HepG2 (cell line): ENCODE measurements around the gene CREBBP. TPM values are rescaled to one million over a fixed set of nuclear protein-coding genes. Genes with fewer than 3 reads are reported as not detected.

Experiments
- ATAC-seq: fragments of 200-7000 bp; cut with Tn5 transposase; 3 replicates; pipeline ENCODE4 v1.9.1; 2020; ENCODE audit warnings: mild to moderate bottlenecking, moderate library complexity
- BruUV-seq: library from RNA; stranded (reverse); fragments of 400-500 nt; replicated peaks from 2 replicates; lab custom pipeline; 2021; lab: Mats Ljungman, UMichigan
- CTCF ChIA-PET: fragments of 300-600 bp; formaldehyde crosslinking; extraction: SDS; loops from one replicate; lab custom pipeline; 2021; ENCODE audit warnings: low total read pairs, inconsistent platforms, low intra/inter-chr PET ratio; lab: Yijun Ruan, JAX
- POLR2A ChIA-PET: fragments of 350-600 bp; sonication (Branson Sonifier 250); formaldehyde crosslinking; loops from one replicate; lab custom pipeline; 2020; ENCODE audit warnings: antibody characterized with exemption, inconsistent platforms; lab: Yijun Ruan, JAX
- DNase-seq: peaks from one replicate; pipeline ENCODE4 v3.0.0-alpha.2; 2015; ENCODE audit warnings: low spot score
- FAIRE-seq: peaks from 3 replicates; lab custom pipeline; 2011; peaks lifted over from hg19 to GRCh38; lab: Jason Lieb, UNC
- H2AFZ ChIP-seq: one replicate; pipeline ENCODE4 v1.6.1; 2011; ENCODE audit warnings: low read length, inconsistent platforms
- H3K27ac ChIP-seq: fragments of 300-600 bp; 3 replicates; pipeline ENCODE4 v1.8.0; 2011; ENCODE audit warnings: mixed run types, mild to moderate bottlenecking, mixed read lengths, low read length, inconsistent platforms; ENCODE audit not compliant: insufficient read depth; ENCODE audit errors: extremely low read length
- H3K27me3 ChIP-seq, 2 experiments: fragments of 200-600 bp in 1 of 2; 2 replicates in 1 of 2; 3 replicates in 1 of 2; pipeline versions ENCODE4 v1.6.0 to v1.8.0; 2011; ENCODE audit warnings: low read length in 2 of 2, mild to moderate bottlenecking in 2 of 2, moderate library complexity in 2 of 2, inconsistent platforms in 1 of 2; ENCODE audit not compliant: insufficient read depth in 2 of 2, control insufficient read depth in 1 of 2
- H3K36me3 ChIP-seq, 2 experiments: fragments of 200-600 bp in 1 of 2; replicated peaks in 1 of 2; 2 replicates in 1 of 2; 3 replicates in 1 of 2; pipeline versions ENCODE4 v1.5.1 to v1.8.0; 2011; ENCODE audit warnings: low read length in 2 of 2, inconsistent platforms in 1 of 2; ENCODE audit not compliant: insufficient read depth in 2 of 2, control insufficient read depth in 1 of 2
- H3K4me1 ChIP-seq: 2 replicates; pipeline ENCODE4 v1.5.1; 2012; ENCODE audit warnings: low read length, inconsistent platforms; ENCODE audit not compliant: insufficient read depth
- H3K4me2 ChIP-seq: 2 replicates; pipeline ENCODE4 v1.6.0; 2011; ENCODE audit warnings: low read depth, low read length, inconsistent platforms
- H3K4me3 ChIP-seq, 3 experiments: fragments of 200-600 bp in 1 of 3; sonication (generic), shearing (Covaris generic) in 1 of 3; replicated peaks in 1 of 3; 2 replicates each; pipeline ENCODE4 v1.5.1; 2011 to 2016; ENCODE audit warnings: low read length in 3 of 3, inconsistent platforms in 2 of 3, low read depth in 2 of 3, mild to moderate bottlenecking in 2 of 3, control low read depth in 1 of 3, mixed read lengths in 1 of 3; ENCODE audit not compliant: insufficient read depth in 1 of 3
- H3K79me2 ChIP-seq: one replicate; pipeline ENCODE4 v1.6.1; 2011; ENCODE audit warnings: low read length, inconsistent platforms; ENCODE audit not compliant: insufficient read depth
- H3K9ac ChIP-seq: 2 replicates; pipeline ENCODE4 v1.6.0; 2011; ENCODE audit warnings: mild to moderate bottlenecking, low read depth, low read length, inconsistent platforms; ENCODE audit not compliant: insufficient read depth
- H3K9me3 ChIP-seq: 2 replicates; pipeline ENCODE4 v1.5.1; 2012; ENCODE audit warnings: mild to moderate bottlenecking, low read length
- H4K20me1 ChIP-seq: 2 replicates; pipeline ENCODE4 v1.6.0; 2011; ENCODE audit warnings: inconsistent platforms, mild to moderate bottlenecking, low read length, moderate library complexity; ENCODE audit not compliant: insufficient read depth
- AFF4 ChIP-seq: sonication (generic); formaldehyde crosslinking; IDR thresholded peaks from 2 replicates; pipeline ENCODE4 v1.4.0; 2020; ENCODE audit warnings: missing genetic modification reagents
- EP300 ChIP-seq, 3 experiments: sonication (generic) in 1 of 3; formaldehyde crosslinking in 1 of 3; IDR thresholded peaks; 2 replicates each; pipeline versions ENCODE4 v1.5.1 to v1.6.1; 2011 to 2020; ENCODE audit warnings: low read depth in 2 of 3, low read length in 2 of 3, borderline replicate concordance in 1 of 3, improper control_type of control experiment in 1 of 3, mild to moderate bottlenecking in 1 of 3, missing genetic modification reagents in 1 of 3, moderate library complexity in 1 of 3
- GATAD2A ChIP-seq: IDR thresholded peaks from 2 replicates; pipeline ENCODE4 v1.6.1; 2016
- MEIS1 ChIP-seq: sonication (generic); formaldehyde crosslinking; IDR thresholded peaks from 2 replicates; pipeline ENCODE4 v1.9.0; 2021; ENCODE audit warnings: mild to moderate bottlenecking, missing genetic modification reagents, moderate library complexity, borderline replicate concordance
- MXI1 ChIP-seq: IDR thresholded peaks from 3 replicates; pipeline ENCODE4 v1.6.1; 2012; ENCODE audit warnings: low read depth, low read length, inconsistent platforms, borderline replicate concordance
- PATZ1 ChIP-seq: sonication (generic); formaldehyde crosslinking; IDR thresholded peaks from 2 replicates; pipeline ENCODE4 v1.4.0; 2020; ENCODE audit warnings: missing genetic modification reagents
- SETDB1 ChIP-seq: sonication (generic); formaldehyde crosslinking; IDR thresholded peaks from 2 replicates; pipeline ENCODE4 v1.5.1; 2020; ENCODE audit warnings: missing genetic modification reagents, mild to moderate bottlenecking, borderline replicate concordance
- SNAPC2 ChIP-seq: sonication (generic); formaldehyde crosslinking; IDR thresholded peaks from 2 replicates; pipeline ENCODE4 v1.8.1; 2022; ENCODE audit warnings: mild to moderate bottlenecking, missing genetic modification reagents
- ZFY ChIP-seq: sonication (generic); formaldehyde crosslinking; IDR thresholded peaks from 2 replicates; pipeline ENCODE4 v1.4.0; 2020; ENCODE audit warnings: missing genetic modification reagents
- ZMYM3 ChIP-seq: sonication (generic); formaldehyde crosslinking; IDR thresholded peaks from 2 replicates; pipeline ENCODE4 v1.5.1; 2020; ENCODE audit warnings: mild to moderate bottlenecking, missing genetic modification reagents
- ZNF121 ChIP-seq: sonication (generic); formaldehyde crosslinking; IDR thresholded peaks from 2 replicates; pipeline ENCODE4 v1.5.0; 2020; ENCODE audit warnings: mild to moderate bottlenecking, missing genetic modification reagents
- ZNF292 ChIP-seq: sonication (generic); formaldehyde crosslinking; IDR thresholded peaks from 2 replicates; pipeline ENCODE4 v1.8.1; 2022; ENCODE audit warnings: mild to moderate bottlenecking, low read depth, missing genetic modification reagents, borderline replicate concordance
- ZNF703 ChIP-seq: sonication (generic); formaldehyde crosslinking; IDR thresholded peaks from 2 replicates; pipeline ENCODE4 v1.5.1; 2020; ENCODE audit warnings: missing genetic modification reagents, mild to moderate bottlenecking, moderate library complexity, borderline replicate concordance
- ZNF770 ChIP-seq: sonication (generic); formaldehyde crosslinking; IDR thresholded peaks from 2 replicates; pipeline ENCODE4 v1.5.0; 2020; ENCODE audit warnings: mild to moderate bottlenecking, missing genetic modification reagents
- WGBS: methylation state at CpG from one replicate; pipeline ENCODE4 v1.1.6; 2017; ENCODE audit warnings: low lambda C conversion rate; 5-methylcytosine and 5-hydroxymethylcytosine counted together
- in situ Hi-C: cut with HindIII; loops from 2 replicates; pipeline ENCODE4 v1.10.0; 2017; ENCODE audit warnings: low pct_unique_long_range_greater_than_20kb; ENCODE audit not compliant: extremely low pct_ligation_motif_present
- intact Hi-C: fragments of 100-400 bp; cut with micrococcal nuclease; formaldehyde crosslinking; loops from one replicate; pipeline ENCODE4 v1.10.0; 2022; ENCODE audit not compliant: unreplicated experiment
- polyA plus RNA-seq, 8 experiments: library from polyadenylated mRNA; depleted of rRNA in 3 of 8; stranded (reverse) in 7 of 8; unstranded in 1 of 8; fragments of >200 nt; fragmentation: Illumina TruSeq in 4 of 8; extraction: Trizol in 4 of 8; gene quantifications; 2 replicates each; pipeline versions ENCODE4 v1.2.1 to v1.2.3, GENCODE V29; 2011 to 2016; ENCODE audit warnings: low read depth in 4 of 8, missing spikeins in 1 of 8, mixed read lengths in 1 of 8; ENCODE audit not compliant: insufficient read depth in 1 of 8
- total RNA-seq, 5 experiments: library from RNA; depleted of rRNA; stranded (reverse); fragments of >200 nt; fragmentation: Illumina TruSeq; extraction: Trizol; gene quantifications; 2 replicates each; pipeline ENCODE4 v1.2.3, GENCODE V29; 2016; ENCODE audit warnings: low read depth in 1 of 5
- TF ChIP-seq, protein P1 (sequence below): sonication (generic); formaldehyde crosslinking; IDR thresholded peaks from 2 replicates; pipeline ENCODE4 v1.8.0; 2023; ENCODE audit warnings: mild to moderate bottlenecking, missing genetic modification reagents

The CREBBP gene
- total and polyA plus RNA-seq, 2 of the 13 experiments (the other 11 are each of a cell fraction or from before 2014, with no cell fraction given): 5.3 to 10.4 TPM

- Histone ChIP-seq H3K4me1 (peaks cover 41% of the 10 kb centered on the region), H3K27ac (peak overlapping the region; percentile 55), H3K36me3 (peaks cover 0 to 10% of the 10 kb centered on the region in 2 experiments; a peak in 2 of 5 replicates), H3K9ac (0 out of 2 replicates have a peak overlapping the region, but pooled peaks have one; percentile 6), H3K4me3 (no peak overlapping the region), H2AFZ (no peak overlapping the region), H3K79me2 (peaks cover 54% of the 10 kb centered on the region), H4K20me1 (no peaks in the 10 kb centered on the region; the same call in 1 of the 2 replicates), H3K9me3 (no peaks in the 10 kb centered on the region), H3K4me2 (peak overlapping the region; percentile 14; the same call in 1 of the 2 replicates), H3K27me3 (no peaks in the 10 kb centered on the region)
- CTCF ChIA-PET: no interaction called here
- POLR2A ChIA-PET: no interaction called here
- 62% methylated on average over 6 of the region's 7 CpGs for WGBS
- in situ Hi-C loops: no loop called here
- peak; percentile 53 for DNase-seq
- ATAC-seq: peak; percentile 92
- no peak for FAIRE-seq
- intact Hi-C loops: no loop called here
- BruUV-seq: no TSS peak
- no peak for TF ChIP-seq ZNF703 (CRISPR knock-in tag)
- TF ChIP-seq AFF4 (CRISPR knock-in tag): no peak
- TF ChIP-seq MXI1: no peak
- no peak for TF ChIP-seq SNAPC2 (CRISPR knock-in tag)
- TF ChIP-seq ZNF770 (CRISPR knock-in tag): no peak
- peak; percentile 38; the same call in 1 of the 2 replicates for TF ChIP-seq ZFY (CRISPR knock-in tag)
- TF ChIP-seq ZNF121 (CRISPR knock-in tag): peak; percentile 47; the same call in 1 of the 2 replicates
- no peak for TF ChIP-seq ZNF292 (CRISPR knock-in tag)
- peak in 1 of 2 experiments; percentile 43; a peak in 1 of 4 replicates for TF ChIP-seq EP300 (IDR thresholded peaks at IDR 0.05; ENCODE audit: low read depth in 2 of 2, low read length in 2 of 2)
- no peak for TF ChIP-seq EP300 (CRISPR knock-in tag; IDR thresholded peaks at IDR 0.05; ENCODE audit: borderline replicate concordance)
- TF ChIP-seq, protein P1, sequence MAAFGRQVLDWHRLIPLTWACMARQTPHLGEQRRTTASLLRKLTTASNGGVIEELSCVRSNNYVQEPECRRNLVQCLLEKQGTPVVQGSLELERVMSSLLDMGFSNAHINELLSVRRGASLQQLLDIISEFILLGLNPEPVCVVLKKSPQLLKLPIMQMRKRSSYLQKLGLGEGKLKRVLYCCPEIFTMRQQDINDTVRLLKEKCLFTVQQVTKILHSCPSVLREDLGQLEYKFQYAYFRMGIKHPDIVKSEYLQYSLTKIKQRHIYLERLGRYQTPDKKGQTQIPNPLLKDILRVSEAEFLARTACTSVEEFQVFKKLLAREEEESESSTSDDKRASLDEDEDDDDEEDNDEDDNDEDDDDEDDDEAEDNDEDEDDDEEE (CRISPR knock-in tag): no peak
- 0 out of 2 replicates have a peak, but pooled peaks have one; percentile 16 for TF ChIP-seq GATAD2A (CRISPR knock-in tag)
- no peak for TF ChIP-seq SETDB1
- TF ChIP-seq PATZ1 (CRISPR knock-in tag): peak; percentile 47
- TF ChIP-seq ZMYM3 (CRISPR knock-in tag): no peak; the same call in 1 of the 2 replicates
- TF ChIP-seq MEIS1: no peak
Observed at GRCh38 chr16:3702082-3702481, 178.4 kb downstream of the CREBBP start.
